ENCODE measurements around the gene CHRNA4. TPM values are rescaled to one million over a fixed set of nuclear protein-coding genes. Genes with fewer than 3 reads are reported as not detected.

The CHRNA4 gene
- total and polyA plus RNA-seq, 2 donors from 2014 or later, result 0.44 to 0.67 TPM

DNA sequence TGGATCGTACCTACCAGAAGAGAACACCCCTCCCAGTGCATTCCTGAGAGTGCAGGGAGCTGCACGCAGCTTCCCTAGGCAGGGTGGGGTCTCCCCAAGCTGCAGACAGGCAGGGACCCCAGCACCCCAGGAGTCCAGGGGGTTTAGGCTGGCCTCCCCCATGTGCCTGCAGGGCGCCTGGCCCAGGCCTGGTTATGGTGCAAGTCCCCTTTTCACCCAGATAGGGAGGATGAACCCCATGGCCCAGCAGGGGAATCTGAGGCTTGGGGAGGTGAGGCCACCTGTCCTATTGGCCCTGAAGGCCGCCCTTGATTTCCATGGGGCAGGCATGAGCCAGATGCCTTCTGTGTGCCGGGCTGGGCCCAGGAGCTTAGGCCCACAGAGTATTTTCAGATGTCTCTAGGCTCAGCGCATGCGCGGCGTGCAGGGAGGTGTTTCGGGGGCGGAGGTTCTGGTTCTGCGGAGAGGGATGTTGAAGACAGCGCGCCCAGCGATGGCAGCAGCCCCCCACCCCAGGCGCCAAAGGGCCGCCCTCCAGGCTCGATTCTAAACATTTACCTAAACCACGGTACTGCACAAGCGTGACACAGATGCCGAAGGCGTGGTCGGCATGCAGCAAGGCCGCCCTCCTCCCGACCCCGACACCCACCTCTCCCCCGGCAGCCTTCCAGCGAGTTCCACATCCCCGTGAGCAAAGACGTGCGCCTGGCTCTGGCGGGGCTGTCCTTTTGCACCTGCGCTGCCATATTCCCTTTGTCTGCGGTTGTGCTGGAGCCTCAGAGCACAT is 38.8 kb downstream of the CHRNA4 start:
- DNase-seq (peak in 2 of 5 donors; percentile 59 to 66), FAIRE-seq (no peak)
- H3K27me3 ChIP-seq (ENCODE audit: control insufficient read depth, insufficient read depth, low read length), result no peaks in the 10 kb centered on the region

DNA sequence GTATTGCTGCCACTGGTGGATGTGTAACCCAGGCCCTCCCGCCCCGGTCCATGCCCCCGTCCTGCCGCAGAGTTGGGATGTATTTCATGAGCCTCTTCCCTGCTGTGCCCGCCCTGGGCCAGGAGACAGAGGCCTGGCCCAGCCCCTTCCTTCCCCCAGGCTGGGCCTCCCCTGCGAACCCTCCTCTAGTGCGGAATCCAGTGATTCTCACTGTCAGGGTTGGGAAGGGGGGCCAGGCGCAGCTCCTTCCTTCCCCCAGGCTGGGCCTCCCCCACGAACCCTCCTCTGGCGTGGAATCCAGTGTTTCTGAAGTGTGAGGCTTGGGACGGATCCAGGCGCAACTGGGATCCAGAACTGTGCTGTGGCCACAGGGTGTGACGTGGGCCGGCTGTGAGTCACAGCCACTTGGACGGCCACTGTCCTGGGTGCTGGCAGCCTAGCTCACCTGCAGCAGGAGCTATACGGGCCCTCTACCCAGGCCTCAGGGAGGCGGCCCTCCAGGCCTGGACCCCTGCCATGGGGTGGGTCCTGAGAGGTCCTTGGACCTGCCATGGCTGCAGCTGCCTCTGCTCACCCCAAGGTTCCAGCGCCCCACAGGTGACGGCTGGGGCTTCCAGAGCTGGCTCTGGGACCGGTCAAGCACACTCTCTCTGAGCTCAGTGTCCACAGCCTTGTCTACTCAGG is 39.9 kb downstream of the CHRNA4 start:
- no peak for FAIRE-seq
- no peaks in the 10 kb centered on the region for H3K9me3 ChIP-seq (ENCODE audit: control insufficient read depth in 2 of 3, insufficient read depth in 1 of 3, low read length in 3 of 3)
- H3K4me3 ChIP-seq (ENCODE audit: low read length in 3 of 3), result no peak overlapping the region
- peak in 4 of 5 donors; percentile 45 to 74 (median 56) for DNase-seq
- no peaks in the 10 kb centered on the region for H3K36me3 ChIP-seq (ENCODE audit: control insufficient read depth in 2 of 3, insufficient read depth in 3 of 3, low read length in 3 of 3)
- TF ChIP-seq, protein P1, sequence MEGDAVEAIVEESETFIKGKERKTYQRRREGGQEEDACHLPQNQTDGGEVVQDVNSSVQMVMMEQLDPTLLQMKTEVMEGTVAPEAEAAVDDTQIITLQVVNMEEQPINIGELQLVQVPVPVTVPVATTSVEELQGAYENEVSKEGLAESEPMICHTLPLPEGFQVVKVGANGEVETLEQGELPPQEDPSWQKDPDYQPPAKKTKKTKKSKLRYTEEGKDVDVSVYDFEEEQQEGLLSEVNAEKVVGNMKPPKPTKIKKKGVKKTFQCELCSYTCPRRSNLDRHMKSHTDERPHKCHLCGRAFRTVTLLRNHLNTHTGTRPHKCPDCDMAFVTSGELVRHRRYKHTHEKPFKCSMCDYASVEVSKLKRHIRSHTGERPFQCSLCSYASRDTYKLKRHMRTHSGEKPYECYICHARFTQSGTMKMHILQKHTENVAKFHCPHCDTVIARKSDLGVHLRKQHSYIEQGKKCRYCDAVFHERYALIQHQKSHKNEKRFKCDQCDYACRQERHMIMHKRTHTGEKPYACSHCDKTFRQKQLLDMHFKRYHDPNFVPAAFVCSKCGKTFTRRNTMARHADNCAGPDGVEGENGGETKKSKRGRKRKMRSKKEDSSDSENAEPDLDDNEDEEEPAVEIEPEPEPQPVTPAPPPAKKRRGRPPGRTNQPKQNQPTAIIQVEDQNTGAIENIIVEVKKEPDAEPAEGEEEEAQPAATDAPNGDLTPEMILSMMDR (IDR thresholded peaks at IDR 0.05; ENCODE audit: borderline replicate concordance, extremely low read depth, insufficient read depth), result no peak
- no peak overlapping the region for H3K9ac ChIP-seq (ENCODE audit: low read length in 3 of 3)
- no peak overlapping the region for H3K27ac ChIP-seq (ENCODE audit: low read depth in 2 of 2, low read length in 2 of 2)
- no peaks in the 10 kb centered on the region for H3K27me3 ChIP-seq (ENCODE audit: control insufficient read depth, insufficient read depth, low read length)
- no peaks in the 10 kb centered on the region for H3K4me1 ChIP-seq (ENCODE audit: control insufficient read depth in 2 of 3, insufficient read depth in 2 of 3, low read depth in 1 of 3, low read length in 3 of 3)
- intact Hi-C loops (cut with DNase I), result no loop called here

More for the DNA sequence above, 38.8 kb downstream of the CHRNA4 start:
- Histone ChIP-seq H3K27ac (ENCODE audit: low read depth in 2 of 2, low read length in 2 of 2) (no peak overlapping the region), H3K36me3 (ENCODE audit: control insufficient read depth in 2 of 3, insufficient read depth in 3 of 3, low read length in 3 of 3) (no peaks in the 10 kb centered on the region), H3K4me3 (ENCODE audit: low read length in 3 of 3) (no peak overlapping the region), H3K9ac (ENCODE audit: low read length in 3 of 3) (no peak overlapping the region), H3K9me3 (ENCODE audit: control insufficient read depth in 2 of 3, insufficient read depth in 1 of 3, low read length in 3 of 3) (peaks cover 0 to 5% (median 0%) of the 10 kb centered on the region in 3 donors), H3K4me1 (ENCODE audit: control insufficient read depth in 2 of 3, insufficient read depth in 2 of 3, low read depth in 1 of 3, low read length in 3 of 3) (no peaks in the 10 kb centered on the region)
- TF ChIP-seq, protein P1 (IDR thresholded peaks at IDR 0.05; ENCODE audit: borderline replicate concordance, extremely low read depth, insufficient read depth), result no peak
- intact Hi-C loops (cut with DNase I), result no loop called here

DNA sequence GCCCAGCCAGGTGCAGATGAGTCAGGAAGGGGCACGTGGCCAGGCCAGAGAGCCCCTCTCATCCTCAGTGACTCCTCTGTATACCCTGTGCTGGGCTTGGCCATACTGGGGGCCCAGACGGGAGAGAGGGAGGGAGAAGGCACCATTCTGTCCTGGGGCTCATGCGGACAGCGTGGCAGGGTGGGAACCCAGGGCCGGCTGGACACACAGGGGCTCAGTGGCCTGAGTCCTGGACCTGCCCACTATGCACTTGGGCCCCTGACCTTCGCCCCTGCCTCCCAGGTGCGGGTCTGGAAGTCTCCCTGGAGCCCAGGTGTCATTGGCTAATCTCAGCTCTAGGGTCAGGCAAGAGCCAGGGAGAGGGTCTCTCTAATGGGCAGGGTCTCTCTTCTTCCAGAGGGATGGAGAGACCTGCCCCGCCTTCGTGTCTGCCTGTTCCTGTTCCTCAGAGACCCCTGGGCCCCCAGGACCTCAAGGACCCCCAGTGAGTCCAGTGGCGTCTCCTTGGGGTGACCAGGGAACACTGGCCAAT is 40.5 kb downstream of the CHRNA4 start:
- Histone ChIP-seq H3K9ac (ENCODE audit: low read length in 3 of 3) (no peak overlapping the region), H3K27me3 (ENCODE audit: control insufficient read depth, insufficient read depth, low read length) (no peaks in the 10 kb centered on the region), H3K4me3 (ENCODE audit: low read length in 3 of 3) (no peak overlapping the region), H3K27ac (ENCODE audit: low read depth in 2 of 2, low read length in 2 of 2) (no peak overlapping the region), H3K36me3 (ENCODE audit: control insufficient read depth in 2 of 3, insufficient read depth in 3 of 3, low read length in 3 of 3) (no peaks in the 10 kb centered on the region), H3K9me3 (ENCODE audit: control insufficient read depth in 2 of 3, insufficient read depth in 1 of 3, low read length in 3 of 3) (no peaks in the 10 kb centered on the region), H3K4me1 (ENCODE audit: control insufficient read depth in 2 of 3, insufficient read depth in 2 of 3, low read depth in 1 of 3, low read length in 3 of 3) (no peaks in the 10 kb centered on the region)
- FAIRE-seq, result no peak
- TF ChIP-seq, protein P1 (IDR thresholded peaks at IDR 0.05; ENCODE audit: borderline replicate concordance, extremely low read depth, insufficient read depth), result no peak
- intact Hi-C loops (cut with DNase I), result no loop called here
- peak in 1 of 5 donors; percentile 39 for DNase-seq

Measured in kidney (tissue), 14 donors.